Spleen (tissue), 11 donors: ENCODE measurements around the gene TLR6. TPM values are rescaled to one million over a fixed set of nuclear protein-coding genes. Genes with fewer than 3 reads are reported as not detected.

ENCODE experiments used
- DNase-seq: peaks from one replicate; pipeline ENCODE4 v3.0.0-alpha.2; 2020
- H3K27ac ChIP-seq, 8 donors: fragments of 200-600 bp; sonication (generic) in 7 of 8; 1 replicate in 4 of 8; 2 replicates in 4 of 8; pipeline versions ENCODE4 v1.5.0 to v1.8.0; 2016 to 2021; ENCODE audit warnings: inconsistent platforms in 4 of 8, mild to moderate bottlenecking in 4 of 8, moderate library complexity in 1 of 8
- H3K27me3 ChIP-seq, 7 donors: fragments of 200-600 bp; sonication (generic) in 6 of 7; replicated peaks in 1 of 7; 1 replicate in 4 of 7; 2 replicates in 3 of 7; pipeline versions ENCODE4 v1.5.0 to v1.8.0; 2016 to 2021; ENCODE audit warnings: inconsistent platforms in 3 of 7, mild to moderate bottlenecking in 1 of 7
- H3K36me3 ChIP-seq, 6 donors: fragments of 200-600 bp; sonication (generic) in 5 of 6; 1 replicate in 4 of 6; 2 replicates in 2 of 6; pipeline versions ENCODE4 v1.5.0 to v1.8.0; 2016 to 2021; ENCODE audit warnings: inconsistent platforms in 2 of 6
- H3K4me1 ChIP-seq, 6 donors: fragments of 200-600 bp; sonication (generic) in 5 of 6; 1 replicate in 3 of 6; 2 replicates in 3 of 6; pipeline versions ENCODE4 v1.5.0 to v1.8.0; 2016 to 2021; ENCODE audit warnings: inconsistent platforms in 3 of 6
- H3K4me3 ChIP-seq, 8 donors: fragments of 200-600 bp; sonication (generic) in 7 of 8; 1 replicate in 4 of 8; 2 replicates in 4 of 8; pipeline versions ENCODE4 v1.5.0 to v1.8.0; 2016 to 2021; ENCODE audit warnings: inconsistent platforms in 4 of 8, mild to moderate bottlenecking in 4 of 8, moderate library complexity in 2 of 8
- H3K9me3 ChIP-seq, 8 donors: fragments of 200-600 bp; sonication (generic) in 7 of 8; 1 replicate in 4 of 8; 2 replicates in 4 of 8; pipeline versions ENCODE4 v1.5.0 to v1.8.0; 2016 to 2021; ENCODE audit warnings: inconsistent platforms in 4 of 8
- POLR2A ChIP-seq, 3 donors: fragments of 450-650 bp; IDR thresholded peaks; one replicate each; pipeline ENCODE4 v1.5.1; 2017; ENCODE audit warnings: antibody characterized with exemption in 3 of 3, mild to moderate bottlenecking in 1 of 3
- POLR2AphosphoS5 ChIP-seq, 3 donors: sonication (generic); formaldehyde crosslinking; IDR thresholded peaks; one replicate each; pipeline ENCODE4 v1.5.1; 2017; ENCODE audit warnings: antibody characterized with exemption in 3 of 3
- WGBS, 5 donors: extraction: QIAGEN DNeasy Blood & Tissue Kit in 3 of 5; methylation state at CpG; one replicate each; pipeline versions ENCODE4 v1.1.5 to v1.1.7; 2013 to 2018; 5-methylcytosine and 5-hydroxymethylcytosine counted together
- intact Hi-C: fragments of 100-400 bp; cut with DNase I; formaldehyde crosslinking; loops from one replicate; pipeline ENCODE4 v1.15.0; 2023; ENCODE audit warnings: low total_unique reads
- polyA plus RNA-seq, 3 donors: library from polyadenylated mRNA; stranded (reverse); fragments of 200-250 nt; gene quantifications; one replicate each; pipeline ENCODE4 v1.2.1, GENCODE V29; 2013
- total RNA-seq, 7 donors: library from RNA; depleted of rRNA in 3 of 7; stranded (reverse); fragments of >200 nt in 3 of 7; fragmentation: NEBNext Ultra II Directional in 4 of 7; extraction: Animal tissue kit (Norgen Biotek cat#: 25700) in 4 of 7; gene quantifications; one replicate each; pipeline versions ENCODE4 v1.1.0 to v1.2.1, GENCODE V29; 2016 to 2021
- TF ChIP-seq, protein P1 (sequence below), 11 experiments: fragments of 200-600 bp in 7 of 11; fragments of 450-650 bp in 4 of 11; sonication (generic) in 4 of 11; IDR thresholded peaks in 8 of 11; conservative IDR thresholded peaks in 3 of 11; 1 replicate in 7 of 11; 2 replicates in 4 of 11; pipeline versions ENCODE4 v1.4.0 to v1.8.0; 2016 to 2021; ENCODE audit warnings: antibody characterized with exemption in 11 of 11, inconsistent platforms in 4 of 11, mild to moderate bottlenecking in 1 of 11
- donor health status: healthy with polysubstance abuse.
- donor health status: DM: no; HTN: no; CAD: no; lungs with moderate emphysema.
- donor health status: DM: no; HTN: no; CAD: no.
- donor health status: Bipolar disorder and iron deficiency.
- donor health status: healthy.
- donor health status: DM: no; HTN: no; CAD: no.
- donor health status: DM: yes; HTN: yes; CAD: no.

TLR6 gene
- total and polyA plus RNA-seq, 10 donors = 5.5 to 55.1 (median 31.7) TPM

DNA sequence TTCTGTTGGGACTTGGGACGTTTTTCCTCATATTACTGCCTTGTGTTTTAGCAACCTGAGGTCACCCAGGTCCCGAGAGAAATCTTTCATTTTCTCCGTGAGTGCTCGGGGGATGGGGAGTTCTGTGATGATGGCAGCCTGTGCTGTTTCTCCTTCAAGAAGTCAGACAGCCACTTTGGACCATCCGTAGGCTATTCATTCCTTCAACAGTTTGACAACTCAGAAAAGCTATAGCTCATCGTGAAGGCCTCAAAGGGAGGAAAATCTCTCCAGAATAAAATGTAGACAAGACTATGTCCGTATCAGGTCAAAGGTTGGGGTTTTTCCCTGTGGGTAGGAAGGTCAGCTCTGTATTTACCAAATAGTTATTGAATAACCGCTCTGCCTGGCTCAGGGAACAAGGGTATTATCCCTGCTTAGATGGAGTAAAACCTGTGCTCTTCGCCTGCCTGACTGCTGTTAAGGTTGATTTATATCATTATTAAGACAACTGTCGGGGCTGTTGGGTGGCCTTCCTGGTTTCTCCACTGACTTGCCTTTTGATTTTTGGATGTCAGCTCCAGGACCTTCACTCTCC lies 47.6 kb upstream of the TLR6 start:
- H3K4me1 ChIP-seq = peaks cover 0 to 5% (median 0%) of the 10 kb centered on the region in 6 donors
- 69 to 86% (median 83%) methylated on average over 10 of the region's 10 CpGs for WGBS, 5 donors
- DNase-seq = no peak
- H3K36me3 ChIP-seq = peaks cover 0 to 35% (median under 1%) of the 10 kb centered on the region in 6 donors
- intact Hi-C loops = loop anchor here (5.0 kb wide), 1 partner anchor 233 kb away; no protein-coding TSS in a partner anchor
- no peak for TF ChIP-seq POLR2A (IDR thresholded peaks at IDR 0.05)
- TF ChIP-seq POLR2AphosphoS5 (IDR thresholded peaks at IDR 0.05) = no peak
- TF ChIP-seq, protein P1, sequence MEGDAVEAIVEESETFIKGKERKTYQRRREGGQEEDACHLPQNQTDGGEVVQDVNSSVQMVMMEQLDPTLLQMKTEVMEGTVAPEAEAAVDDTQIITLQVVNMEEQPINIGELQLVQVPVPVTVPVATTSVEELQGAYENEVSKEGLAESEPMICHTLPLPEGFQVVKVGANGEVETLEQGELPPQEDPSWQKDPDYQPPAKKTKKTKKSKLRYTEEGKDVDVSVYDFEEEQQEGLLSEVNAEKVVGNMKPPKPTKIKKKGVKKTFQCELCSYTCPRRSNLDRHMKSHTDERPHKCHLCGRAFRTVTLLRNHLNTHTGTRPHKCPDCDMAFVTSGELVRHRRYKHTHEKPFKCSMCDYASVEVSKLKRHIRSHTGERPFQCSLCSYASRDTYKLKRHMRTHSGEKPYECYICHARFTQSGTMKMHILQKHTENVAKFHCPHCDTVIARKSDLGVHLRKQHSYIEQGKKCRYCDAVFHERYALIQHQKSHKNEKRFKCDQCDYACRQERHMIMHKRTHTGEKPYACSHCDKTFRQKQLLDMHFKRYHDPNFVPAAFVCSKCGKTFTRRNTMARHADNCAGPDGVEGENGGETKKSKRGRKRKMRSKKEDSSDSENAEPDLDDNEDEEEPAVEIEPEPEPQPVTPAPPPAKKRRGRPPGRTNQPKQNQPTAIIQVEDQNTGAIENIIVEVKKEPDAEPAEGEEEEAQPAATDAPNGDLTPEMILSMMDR (IDR thresholded peaks at IDR 0.05 in 8 of 11, conservative IDR thresholded peaks at IDR 0.05 in 3 of 11) = no peak
- no peak overlapping the region for H3K27ac ChIP-seq
- H3K9me3 ChIP-seq = no peaks in the 10 kb centered on the region
- no peaks in the 10 kb centered on the region for H3K27me3 ChIP-seq
- no peak overlapping the region for H3K4me3 ChIP-seq

DNA sequence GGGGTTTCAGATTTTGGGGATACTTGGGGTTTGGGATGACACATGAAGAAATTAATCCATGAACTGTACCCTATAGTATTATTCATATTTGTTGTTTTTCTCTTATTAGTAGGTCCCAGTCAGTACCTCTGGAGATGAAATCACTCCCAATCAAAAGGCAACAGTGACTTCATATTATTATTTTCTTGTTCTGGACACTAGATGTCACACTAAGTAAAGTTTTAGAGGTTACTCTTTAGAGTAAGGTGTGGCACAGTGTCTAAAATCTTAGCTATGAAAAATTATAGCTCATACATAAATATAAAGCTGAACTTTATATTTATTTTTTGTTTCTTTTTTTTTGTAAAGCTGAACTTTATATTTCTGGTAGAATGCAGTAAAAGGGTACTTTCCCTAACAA lies 46.1 kb upstream of the TLR6 start:
- TF ChIP-seq, protein P1 (IDR thresholded peaks at IDR 0.05 in 8 of 11, conservative IDR thresholded peaks at IDR 0.05 in 3 of 11) = peak in 9 of 11 experiments; percentile 25 to 45 (median 40)
- no peak for TF ChIP-seq POLR2A (IDR thresholded peaks at IDR 0.05)
- no peak for DNase-seq
- Histone ChIP-seq H3K27ac (no peak overlapping the region), H3K9me3 (no peaks in the 10 kb centered on the region), H3K4me1 (peaks cover 0 to 5% (median 0%) of the 10 kb centered on the region in 6 donors), H3K4me3 (no peak overlapping the region), H3K36me3 (peaks cover 0 to 24% (median 0%) of the 10 kb centered on the region in 6 donors), H3K27me3 (no peaks in the 10 kb centered on the region)
- intact Hi-C loops = loop anchor here (5.0 kb wide), 1 partner anchor 235 kb away; no protein-coding TSS in a partner anchor

DNA sequence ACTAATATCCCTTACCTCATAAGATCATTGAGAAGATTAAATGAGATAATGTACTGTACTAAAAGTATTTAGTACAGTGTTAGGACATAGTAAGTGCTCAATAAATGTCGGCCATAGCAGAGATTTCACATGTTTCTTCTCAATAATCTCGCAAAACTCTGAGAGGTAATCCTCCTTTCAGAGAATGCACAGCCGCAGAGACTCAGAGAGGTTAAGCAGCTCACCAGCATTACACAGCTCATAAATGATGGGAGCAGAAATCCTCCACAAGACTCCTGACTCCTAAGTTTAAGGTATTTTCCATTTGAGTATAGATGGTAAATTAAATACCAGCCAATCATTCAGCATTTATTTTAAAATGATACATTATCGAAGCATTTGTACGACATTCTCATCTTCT lies 45.6 kb upstream of the TLR6 start:
- H3K27me3 ChIP-seq = no peaks in the 10 kb centered on the region
- DNase-seq = no peak
- no peaks in the 10 kb centered on the region for H3K9me3 ChIP-seq
- intact Hi-C loops = loop anchor here (5.0 kb wide), 1 partner anchor 235 kb away; no protein-coding TSS in a partner anchor
- H3K36me3 ChIP-seq = peaks cover 0 to 23% (median 0%) of the 10 kb centered on the region in 6 donors
- WGBS, 5 donors = 90 to 93% (median 91%) methylated on average over 5 of the region's 5 CpGs
- H3K4me1 ChIP-seq = peaks cover 0 to 5% (median 0%) of the 10 kb centered on the region in 6 donors
- H3K27ac ChIP-seq = no peak overlapping the region
- H3K4me3 ChIP-seq = no peak overlapping the region
- no peak for TF ChIP-seq POLR2AphosphoS5 (IDR thresholded peaks at IDR 0.05)
- TF ChIP-seq POLR2A (IDR thresholded peaks at IDR 0.05) = no peak
- TF ChIP-seq, protein P1 (IDR thresholded peaks at IDR 0.05 in 8 of 11, conservative IDR thresholded peaks at IDR 0.05 in 3 of 11) = no peak

- Histone ChIP-seq H3K36me3 (peaks cover 0 to 14% (median 0%) of the 10 kb centered on the region in 6 donors), H3K4me1 (no peaks in the 10 kb centered on the region), H3K27ac (no peak overlapping the region), H3K9me3 (no peaks in the 10 kb centered on the region), H3K4me3 (no peak overlapping the region), H3K27me3 (no peaks in the 10 kb centered on the region)
- TF ChIP-seq POLR2AphosphoS5 (IDR thresholded peaks at IDR 0.05) (no peak), POLR2A (IDR thresholded peaks at IDR 0.05) (no peak)
- TF ChIP-seq, protein P1 (IDR thresholded peaks at IDR 0.05 in 8 of 11, conservative IDR thresholded peaks at IDR 0.05 in 3 of 11) = no peak
- intact Hi-C loops = no loop called here
- no peak for DNase-seq
- WGBS, 5 donors = 79 to 91% (median 89%) methylated on average over 7 of the region's 7 CpGs
These were observed 41.6 kb upstream of the TLR6 start for GRCh38 chr4:38898245-38898644.
